GM18951 (cell line): ENCODE results near the gene CNTN4.

Source experiments
- POLR2A ChIP-seq: IDR thresholded peaks from 4 replicates; pipeline ENCODE4 v1.6.1; 2011; ENCODE audit warnings: mild to moderate bottlenecking; ENCODE audit not compliant: insufficient read length, insufficient read depth; ENCODE audit errors: extremely low read depth
- in situ Hi-C: fragments of 300-500 bp; cut with MboI; formaldehyde crosslinking; loops from one replicate; pipeline ENCODE4 v1.12.0; 2022; ENCODE audit warnings: low sequenced_read_pairs, mixed read lengths, inconsistent platforms; ENCODE audit not compliant: unreplicated experiment

The CNTN4 gene

DNA sequence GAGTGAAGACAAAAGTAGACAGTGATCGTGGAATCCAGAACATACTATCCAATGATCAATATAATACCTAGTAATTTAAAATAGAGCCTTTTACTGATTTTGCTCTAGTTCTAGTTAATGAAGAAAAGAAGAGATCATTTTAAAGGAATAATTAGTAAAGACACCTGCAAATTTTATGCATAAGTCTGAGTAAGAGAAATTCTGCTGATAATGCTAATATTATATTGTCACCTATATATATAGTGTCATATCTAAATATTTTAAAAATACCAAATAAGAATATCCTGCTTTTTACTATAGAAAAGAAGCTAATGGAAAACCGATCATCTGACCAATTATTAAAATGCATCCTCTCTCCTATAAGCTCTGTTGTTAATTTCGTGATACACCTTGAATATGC, 152.1 kb downstream of the CNTN4 start:
- in situ Hi-C loops = no loop called here
- TF ChIP-seq POLR2A = no peak

DNA sequence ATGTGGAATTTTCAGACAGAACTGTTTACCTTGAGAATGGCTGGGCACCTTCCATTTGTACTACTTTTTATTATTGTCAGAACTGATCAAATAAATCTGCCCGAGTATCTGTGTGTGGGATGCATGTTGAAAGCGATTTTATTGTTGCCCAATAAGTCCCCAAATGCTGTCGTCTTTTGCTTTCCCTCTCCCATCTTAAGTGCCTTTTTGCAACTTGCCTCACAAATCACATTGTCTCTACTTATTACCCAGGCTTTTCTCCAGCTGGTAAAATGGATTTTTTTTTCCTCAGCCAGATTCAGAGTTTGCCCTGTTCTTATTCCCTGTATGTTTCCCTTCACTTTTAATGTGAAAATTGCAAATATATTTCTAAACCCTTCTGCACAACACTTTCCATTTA, 163.1 kb downstream of the CNTN4 start:
- in situ Hi-C loops = no loop called here
- TF ChIP-seq POLR2A = no peak

- in situ Hi-C loops = no loop called here
- no peak for TF ChIP-seq POLR2A
These were observed 163.5 kb downstream of the CNTN4 start for GRCh38 chr3:2262204-2262603.

- in situ Hi-C loops = no loop called here
- no peak for TF ChIP-seq POLR2A
These were observed 167.9 kb downstream of the CNTN4 start for GRCh38 chr3:2266606-2267005.

- in situ Hi-C loops = no loop called here
- no peak for TF ChIP-seq POLR2A
These were observed 170.1 kb downstream of the CNTN4 start for GRCh38 chr3:2268779-2269178.

DNA sequence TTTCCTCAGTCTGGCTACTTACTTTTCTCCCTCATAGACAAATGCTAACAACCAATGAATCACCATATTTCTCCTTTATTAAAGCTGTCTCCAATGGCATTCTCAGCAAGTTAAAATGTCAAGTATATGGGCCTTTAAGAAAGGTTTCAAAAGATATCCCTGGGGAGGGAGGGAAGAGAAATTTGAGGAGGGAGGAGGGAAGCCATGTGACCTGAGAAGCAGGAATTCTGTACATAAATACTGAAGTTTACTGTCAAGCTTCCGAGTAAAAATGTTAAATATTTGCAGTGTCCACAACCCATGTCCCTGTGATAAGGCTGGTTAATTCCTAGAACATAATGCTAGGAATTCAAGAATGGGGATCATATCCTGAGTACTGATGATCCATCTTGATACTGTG, 175.9 kb downstream of the CNTN4 start:
- in situ Hi-C loops = no loop called here

GRCh38 chr3:2283818-2284217, 185.2 kb downstream of the CNTN4 start:
- in situ Hi-C loops = no loop called here
- TF ChIP-seq POLR2A = no peak

More for the DNA sequence above, 175.9 kb downstream of the CNTN4 start:
- TF ChIP-seq POLR2A = no peak

- no peak for TF ChIP-seq POLR2A
- in situ Hi-C loops = no loop called here
These were observed 202.3 kb downstream of the CNTN4 start for GRCh38 chr3:2300938-2301337.

GRCh38 chr3:2301361-2301760, 202.7 kb downstream of the CNTN4 start:
- TF ChIP-seq POLR2A = no peak
- in situ Hi-C loops = no loop called here

DNA sequence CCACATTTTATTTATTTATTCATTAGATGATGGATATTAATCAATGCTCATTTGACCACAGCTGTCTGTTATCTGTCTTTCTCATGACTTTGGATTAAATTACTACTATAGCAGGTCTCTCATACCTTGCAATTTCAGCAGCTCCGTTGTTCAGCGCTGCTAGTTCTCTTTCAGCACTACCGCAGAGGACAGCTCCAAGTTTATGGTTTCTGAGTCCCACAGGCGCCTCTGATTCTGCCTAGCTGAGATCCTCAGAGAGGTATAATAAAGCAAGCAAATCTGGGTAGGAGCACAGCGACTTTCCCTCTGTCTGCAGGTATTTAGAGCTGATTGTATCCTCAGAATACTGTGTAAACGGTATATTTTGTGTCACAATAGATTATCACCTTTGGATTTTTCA, 204.9 kb downstream of the CNTN4 start:
- no peak for TF ChIP-seq POLR2A
- in situ Hi-C loops = no loop called here

- in situ Hi-C loops = no loop called here
- TF ChIP-seq POLR2A = no peak
These were observed 212.4 kb downstream of the CNTN4 start for GRCh38 chr3:2311022-2311421.

- no peak for TF ChIP-seq POLR2A
- in situ Hi-C loops = no loop called here
These were observed 218.9 kb downstream of the CNTN4 start for GRCh38 chr3:2317521-2317920.

DNA sequence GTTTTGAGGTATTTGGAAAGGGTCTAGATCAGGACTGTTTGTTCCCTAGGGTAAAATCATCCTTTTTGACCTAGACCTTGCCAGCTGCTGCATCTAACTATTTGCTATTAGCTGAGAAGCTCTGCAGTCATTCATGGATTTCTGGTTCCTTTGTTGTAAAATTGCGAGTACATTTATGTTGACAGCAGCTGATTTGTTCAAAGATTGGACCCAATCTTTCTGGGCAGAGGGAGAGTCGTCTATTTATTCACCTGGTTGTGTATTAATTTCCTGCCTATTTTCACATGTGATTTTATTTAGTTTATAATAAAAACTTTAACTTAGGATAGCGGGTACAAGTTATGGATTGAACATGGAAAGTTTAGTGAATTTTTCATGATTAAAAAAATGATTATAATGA, 236.3 kb downstream of the CNTN4 start:
- in situ Hi-C loops = no loop called here
- no peak for TF ChIP-seq POLR2A

- in situ Hi-C loops = no loop called here
- no peak for TF ChIP-seq POLR2A
These were observed 244.5 kb downstream of the CNTN4 start for GRCh38 chr3:2343031-2343682.
